GM23338 (cell line): ENCODE measurements around the gene PHF5A. TPM values are rescaled to one million over a fixed set of nuclear protein-coding genes. Genes with fewer than 3 reads are reported as not detected.

ENCODE experiments used
- ATAC-seq: fragments of 200-7000 bp; cut with Tn5 transposase; 3 replicates; pipeline ENCODE4 v1.9.1; 2020
- DNase-seq: peaks from one replicate; pipeline ENCODE4 v3.0.0-alpha.2; 2015; ENCODE audit warnings: low spot score
- H2AFZ ChIP-seq: fragments of 200-600 bp; sonication (generic); 2 replicates; pipeline ENCODE4 v1.8.0; 2016; ENCODE audit warnings: antibody characterized with exemption, mild to moderate bottlenecking, moderate library complexity
- H3F3A ChIP-seq: fragments of 200-600 bp; sonication (generic); replicated peaks from 2 replicates; pipeline ENCODE4 v1.8.0; 2017; ENCODE audit warnings: antibody characterized with exemption, mixed run types, low read depth
- H3K27ac ChIP-seq: fragments of 200-600 bp; sonication (generic); 2 replicates; pipeline ENCODE4 v1.6.1; 2016; ENCODE audit warnings: low read depth
- H3K27me3 ChIP-seq: fragments of 200-600 bp; sonication (generic); 2 replicates; pipeline ENCODE4 v1.8.0; 2016; ENCODE audit warnings: mild to moderate bottlenecking, mixed run types, moderate library complexity; ENCODE audit not compliant: insufficient read depth
- H3K36me3 ChIP-seq: fragments of 200-600 bp; sonication (generic); 2 replicates; pipeline ENCODE4 v1.8.0; 2016; ENCODE audit warnings: mild to moderate bottlenecking; ENCODE audit not compliant: insufficient read depth
- H3K4me1 ChIP-seq: fragments of 200-600 bp; sonication (generic); 2 replicates; pipeline ENCODE4 v1.8.0; 2016; ENCODE audit warnings: mild to moderate bottlenecking, moderate library complexity; ENCODE audit not compliant: insufficient read depth
- H3K4me2 ChIP-seq: fragments of 200-600 bp; sonication (generic); 2 replicates; pipeline ENCODE4 v1.7.1; 2017; ENCODE audit warnings: mixed run types
- H3K4me3 ChIP-seq: fragments of 200-600 bp; sonication (generic); 2 replicates; pipeline ENCODE4 v1.6.1; 2016; ENCODE audit warnings: mixed run types
- H3K79me2 ChIP-seq: fragments of 200-600 bp; sonication (generic); replicated peaks from 2 replicates; pipeline ENCODE4 v1.8.0; 2017; ENCODE audit warnings: mild to moderate bottlenecking; ENCODE audit not compliant: insufficient read depth
- H3K9me2 ChIP-seq: fragments of 200-600 bp; sonication (generic); 2 replicates; pipeline ENCODE4 v1.8.0; 2017; ENCODE audit not compliant: insufficient read depth
- H4K20me1 ChIP-seq: fragments of 200-600 bp; sonication (generic); replicated peaks from 2 replicates; pipeline ENCODE4 v1.8.0; 2017; ENCODE audit warnings: mild to moderate bottlenecking; ENCODE audit not compliant: insufficient read depth
- H3K27ac Mint-ChIP-seq: 2 replicates; pipeline ENCODE4 v1.8.0; 2020; ENCODE audit warnings: inconsistent platforms, mild to moderate bottlenecking, moderate library complexity, mixed read lengths
- H3K27me3 Mint-ChIP-seq: 3 replicates; pipeline ENCODE4 v1.8.0; 2022; ENCODE audit warnings: low read depth, mild to moderate bottlenecking, moderate library complexity, mixed read lengths, inconsistent platforms; ENCODE audit not compliant: insufficient read depth, poor library complexity
- H3K36me3 Mint-ChIP-seq: 3 replicates; pipeline ENCODE4 v1.8.0; 2021; ENCODE audit warnings: low read depth, mild to moderate bottlenecking, inconsistent platforms, moderate library complexity, mixed read lengths
- H3K4me1 Mint-ChIP-seq: 3 replicates; pipeline ENCODE4 v1.8.0; 2020; ENCODE audit warnings: mild to moderate bottlenecking, inconsistent platforms, mixed read lengths
- H3K4me3 Mint-ChIP-seq: 3 replicates; pipeline ENCODE4 v1.8.0; 2021; ENCODE audit warnings: moderate library complexity, mild to moderate bottlenecking, inconsistent platforms, mixed read lengths
- H3K9me3 Mint-ChIP-seq: 3 replicates; pipeline ENCODE4 v1.8.0; 2020; ENCODE audit warnings: moderate library complexity, mild to moderate bottlenecking, inconsistent platforms, mixed read lengths
- CREB1 ChIP-seq: fragments of 250-450 bp; sonication (Bioruptor Pico); IDR thresholded peaks from 2 replicates; pipeline ENCODE4 v1.5.0; 2020; ENCODE audit warnings: low read depth, mild to moderate bottlenecking, moderate library complexity
- CTCF ChIP-seq, 2 experiments: fragments of 200-600 bp in 1 of 2; sonication (generic) in 1 of 2; conservative IDR thresholded peaks; 2 replicates each; pipeline versions ENCODE4 v1.5.1 to v1.6.1; 2016 to 2017; ENCODE audit warnings: antibody characterized with exemption in 2 of 2, low read depth in 2 of 2, mild to moderate bottlenecking in 2 of 2, moderate library complexity in 1 of 2
- ETS1 ChIP-seq: IDR thresholded peaks from 2 replicates; pipeline ENCODE4 v1.6.1; 2016; ENCODE audit warnings: antibody characterized with exemption
- EZH2phosphoT487 ChIP-seq: fragments of 200-600 bp; sonication (generic); IDR thresholded peaks from one replicate; pipeline ENCODE4 v1.8.1; 2018; ENCODE audit warnings: antibody characterized with exemption; ENCODE audit not compliant: unreplicated experiment
- JUNB ChIP-seq: IDR thresholded peaks from one replicate; pipeline ENCODE4 v1.6.1; 2016; ENCODE audit warnings: antibody characterized with exemption; ENCODE audit not compliant: unreplicated experiment
- REST ChIP-seq: IDR thresholded peaks from one replicate; pipeline ENCODE4 v1.6.1; 2018; ENCODE audit warnings: antibody characterized with exemption; ENCODE audit not compliant: unreplicated experiment
- STAT1 ChIP-seq: IDR thresholded peaks from one replicate; pipeline ENCODE4 v1.6.1; 2016; ENCODE audit warnings: antibody characterized with exemption; ENCODE audit not compliant: unreplicated experiment
- ZNF331 ChIP-seq: fragments of 250-450 bp; sonication (Bioruptor Pico); IDR thresholded peaks from 2 replicates; pipeline ENCODE4 v1.5.0; 2020; ENCODE audit warnings: low read depth, mild to moderate bottlenecking, moderate library complexity
- polyA plus RNA-seq: library from polyadenylated mRNA; unstranded; fragments of >200 nt; fragmentation: Nextera tagmentation; extraction: Ambion mirVana; gene quantifications from 2 replicates; pipeline ENCODE4 v1.2.1, GENCODE V29; 2016
- total RNA-seq: library from RNA; depleted of rRNA; stranded (reverse); fragments of >200 nt; shearing (Covaris generic); gene quantifications from 2 replicates; pipeline ENCODE4 v1.2.3, GENCODE V29; 2014

The PHF5A gene
- total and polyA plus RNA-seq, 2 experiments from 2014 or later, result 49.4 to 115 TPM

DNA sequence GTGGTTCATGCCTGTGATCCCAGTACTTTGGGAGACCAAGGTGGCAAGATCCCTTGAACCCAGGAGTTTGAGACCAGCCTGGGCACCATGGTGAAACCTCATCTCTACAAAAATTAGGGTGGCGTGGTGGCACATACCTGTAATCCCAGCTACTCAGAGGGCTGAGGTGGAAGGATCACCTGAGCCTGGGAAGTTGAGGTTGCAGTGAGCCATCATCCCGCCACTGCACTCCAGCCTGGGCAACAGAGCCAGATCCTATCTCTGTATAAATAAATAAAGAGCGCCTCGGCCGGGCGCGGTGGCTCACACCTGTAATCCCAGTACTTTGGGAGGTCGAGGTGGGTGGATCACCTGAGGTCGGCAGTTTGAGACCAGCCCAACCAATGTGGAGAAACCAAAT, 49.8 kb downstream of the PHF5A start:
- ATAC-seq (no peak), DNase-seq (no peak)
- H3K4me3 ChIP-seq, result no peak overlapping the region
- H3K36me3 Mint-ChIP-seq, result no peaks in the 10 kb centered on the region; the same call in 2 of the 3 replicates
- H3K4me1 Mint-ChIP-seq, result peaks cover 9% of the 10 kb centered on the region
- no peak overlapping the region for H3K4me2 ChIP-seq
- no peak overlapping the region for H3K27ac Mint-ChIP-seq
- H3K9me3 Mint-ChIP-seq, result no peaks in the 10 kb centered on the region
- H2AFZ ChIP-seq, result no peak overlapping the region
- no peak overlapping the region for H3K27ac ChIP-seq
- H3K9me2 ChIP-seq, result no peaks in the 10 kb centered on the region
- no peaks in the 10 kb centered on the region for H3K36me3 ChIP-seq
- TF ChIP-seq CREB1 (CRISPR knock-in tag) (no peak), CTCF (conservative IDR thresholded peaks at IDR 0.05; ENCODE audit: low read depth in 2 of 2) (no peak), ETS1 (no peak), EZH2phosphoT487 (no peak), REST (no peak), JUNB (no peak), STAT1 (no peak)
- H4K20me1 ChIP-seq, result no peaks in the 10 kb centered on the region
- peaks cover 4% of the 10 kb centered on the region for H3K27me3 Mint-ChIP-seq
- H3K27me3 ChIP-seq, result no peaks in the 10 kb centered on the region
- no peaks in the 10 kb centered on the region for H3K4me1 ChIP-seq
- no peaks in the 10 kb centered on the region for H3F3A ChIP-seq
- no peak overlapping the region for H3K4me3 Mint-ChIP-seq
- no peaks in the 10 kb centered on the region; the same call in 1 of the 2 replicates for H3K79me2 ChIP-seq

DNA sequence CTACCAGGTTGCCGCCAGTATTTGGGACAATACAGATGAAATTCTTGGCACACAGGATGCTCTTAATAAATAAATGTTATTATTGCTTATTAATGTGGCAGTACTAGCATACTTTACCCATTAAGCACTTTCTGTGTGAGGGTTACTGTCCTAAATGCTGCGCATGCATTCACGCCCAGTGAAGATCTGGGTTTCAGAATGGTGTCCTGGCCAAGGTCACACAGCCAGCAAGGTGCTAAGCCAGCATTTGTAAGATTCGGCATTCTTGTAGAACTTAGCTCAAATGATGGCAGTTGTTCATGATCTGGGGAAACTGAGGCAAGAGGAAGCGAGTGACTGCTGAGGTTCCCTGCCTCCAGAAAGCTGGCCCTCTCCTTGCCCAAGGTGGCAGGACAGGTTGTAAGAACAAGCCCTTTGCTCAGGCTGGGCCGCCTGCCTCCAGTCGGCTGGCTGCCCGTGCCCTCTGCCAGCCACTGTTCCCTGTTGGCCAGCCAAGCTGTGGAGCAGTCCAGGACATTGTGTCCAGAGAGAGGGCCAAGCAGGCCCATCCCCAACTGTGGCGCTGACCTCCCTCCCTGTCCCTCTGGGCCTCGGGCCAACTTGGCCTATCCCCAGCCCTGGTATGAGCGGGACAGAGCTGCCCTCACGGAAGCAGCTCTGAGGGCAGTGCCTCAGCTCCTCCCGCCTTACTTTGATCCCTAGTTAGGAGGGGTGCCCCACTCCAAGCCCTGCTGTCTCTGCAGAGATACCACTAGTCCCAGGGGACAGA, 50.7 kb downstream of the PHF5A start:
- Mint-ChIP-seq H3K27ac (no peak overlapping the region), H3K36me3 (no peaks in the 10 kb centered on the region), H3K27me3 (peaks cover 8% of the 10 kb centered on the region), H3K4me3 (no peak overlapping the region), H3K9me3 (no peaks in the 10 kb centered on the region), H3K4me1 (peaks cover 9% of the 10 kb centered on the region)
- no peaks in the 10 kb centered on the region for H4K20me1 ChIP-seq
- no peak for ATAC-seq
- no peak overlapping the region for H3K27ac ChIP-seq
- H3K4me1 ChIP-seq, result peaks cover 3% of the 10 kb centered on the region; the same call in 1 of the 2 replicates
- no peaks in the 10 kb centered on the region for H3K27me3 ChIP-seq
- H3K9me2 ChIP-seq, result no peaks in the 10 kb centered on the region
- H3K36me3 ChIP-seq, result no peaks in the 10 kb centered on the region
- H3K79me2 ChIP-seq, result no peaks in the 10 kb centered on the region; the same call in 1 of the 2 replicates
- H2AFZ ChIP-seq, result no peak overlapping the region
- H3K4me3 ChIP-seq, result no peak overlapping the region
- no peak for DNase-seq
- no peak overlapping the region for H3K4me2 ChIP-seq
- H3F3A ChIP-seq, result 0 out of 2 replicates have a peak, but pooled peaks cover 5% of the 10 kb centered on the region
- TF ChIP-seq REST, result no peak
- no peak for TF ChIP-seq ZNF331 (CRISPR knock-in tag)
